Esophagus muscularis mucosa (tissue), 2 donors: ENCODE data around the gene FRMD4A.

Source experiments
- POLR2A ChIP-seq: fragments of 450-650 bp; IDR thresholded peaks from one replicate; pipeline ENCODE4 v1.6.1; 2017; ENCODE audit warnings: antibody characterized with exemption, moderate library complexity, mild to moderate bottlenecking, low read depth
- POLR2AphosphoS5 ChIP-seq, 2 donors: sonication (generic); formaldehyde crosslinking; IDR thresholded peaks; one replicate each; pipeline ENCODE4 v1.6.1; 2017; ENCODE audit warnings: antibody characterized with exemption in 2 of 2

DNA sequence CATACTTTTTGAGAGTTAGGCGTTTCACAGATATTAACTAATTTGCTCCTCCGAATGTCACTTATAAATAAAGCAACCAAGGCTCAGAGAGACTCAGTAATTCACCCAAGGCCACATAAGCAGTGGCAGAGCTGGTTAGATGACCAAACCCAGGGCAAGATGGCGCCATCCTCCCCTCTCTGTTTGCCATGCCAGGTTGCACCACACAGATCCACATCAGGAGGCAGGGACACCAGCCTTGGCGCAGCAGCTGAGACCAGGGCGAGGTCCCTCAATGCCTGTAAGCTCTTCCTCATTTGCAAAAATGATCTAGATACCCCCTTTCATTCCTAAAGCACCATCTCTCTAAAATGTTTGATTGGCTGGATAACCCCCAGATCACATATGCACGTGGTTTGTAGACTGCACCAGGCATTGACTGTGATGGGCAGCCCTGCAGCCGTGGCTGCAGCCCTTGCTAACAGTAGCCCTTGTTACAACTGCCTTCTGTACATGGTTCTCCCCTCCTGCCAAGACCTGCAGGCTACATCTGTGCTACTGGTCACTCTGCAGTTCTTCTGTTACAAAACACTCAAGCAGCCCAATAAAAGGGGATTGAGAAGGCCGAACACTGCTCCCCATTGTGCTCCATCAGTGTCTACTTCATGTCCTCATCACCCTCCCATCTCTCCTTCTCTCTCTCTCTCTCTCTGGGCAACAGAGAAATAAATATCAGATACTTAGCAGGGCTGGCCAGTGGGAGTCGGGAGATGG is 445.3 kb downstream of the FRMD4A start:
- no peak for TF ChIP-seq POLR2A
- no peak for TF ChIP-seq POLR2AphosphoS5 (IDR thresholded peaks at IDR 0.05)
